GM21526 (cell line): Measurements from ENCODE around the gene MPO.
A peak's percentile ranks its signal among the peaks of the same experiment; 100 is the strongest.

Source experiments
- ATAC-seq: cut with Tn5 transposase; IDR thresholded peaks from one replicate; pipeline ENCODE4 v1.9.1; 2021; ENCODE audit warnings: moderate library complexity; ENCODE audit not compliant: unreplicated experiment, low FRiP score

The MPO gene

GRCh38 chr17:58238147-58238634 lies 42.5 kb downstream of the MPO start, which contains the start of gene LPO:
Gene LPO (plus strand): TSS chr17:58238584. CDS start chr17:58242980, 4,396 bp downstream.
- no peak for ATAC-seq

DNA sequence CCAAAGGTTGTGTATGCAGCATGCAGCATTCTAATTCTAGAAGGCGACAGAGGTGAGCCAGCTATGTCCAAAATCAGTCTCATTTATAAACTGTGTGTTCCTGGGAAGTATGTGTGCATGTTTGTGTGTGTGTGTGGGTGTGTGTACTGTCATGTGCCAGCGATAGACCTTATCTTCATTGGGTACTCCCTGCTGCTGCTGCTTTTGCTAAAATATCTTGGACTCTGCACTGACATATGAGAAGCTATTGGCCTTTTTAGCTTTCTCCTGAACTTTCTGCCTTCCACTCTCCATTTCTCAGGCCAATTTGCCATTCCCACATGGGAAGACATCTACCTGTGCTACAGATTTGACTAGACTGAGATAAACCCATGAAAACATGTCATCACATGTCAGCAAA lies 44.3 kb downstream of the MPO start:
- no peak for ATAC-seq

- no peak for ATAC-seq
These were observed 44.9 kb downstream of the MPO start for GRCh38 chr17:58235821-58236220.

DNA sequence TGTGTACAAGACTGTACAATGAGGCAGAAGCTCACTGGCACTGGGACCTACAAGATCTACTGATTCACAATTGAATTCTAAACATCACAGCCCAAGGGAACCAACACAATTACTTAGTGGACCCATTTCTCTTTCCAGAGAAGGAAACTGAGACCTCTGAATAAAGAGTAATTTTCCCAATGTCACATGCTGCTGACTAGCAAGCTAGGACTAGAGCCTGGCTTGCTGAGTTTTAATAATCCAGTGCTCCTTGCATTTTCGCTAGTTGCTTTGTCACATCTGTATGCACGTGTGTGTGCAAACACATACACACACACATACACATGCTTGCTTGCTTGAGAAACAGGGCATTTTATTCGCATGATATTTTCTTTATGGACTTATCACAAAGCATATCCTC lies 46.2 kb downstream of the MPO start:
- no peak for ATAC-seq

GRCh38 chr17:58233543-58233942 lies 47.2 kb downstream of the MPO start:
- peak; percentile 71 for ATAC-seq

DNA sequence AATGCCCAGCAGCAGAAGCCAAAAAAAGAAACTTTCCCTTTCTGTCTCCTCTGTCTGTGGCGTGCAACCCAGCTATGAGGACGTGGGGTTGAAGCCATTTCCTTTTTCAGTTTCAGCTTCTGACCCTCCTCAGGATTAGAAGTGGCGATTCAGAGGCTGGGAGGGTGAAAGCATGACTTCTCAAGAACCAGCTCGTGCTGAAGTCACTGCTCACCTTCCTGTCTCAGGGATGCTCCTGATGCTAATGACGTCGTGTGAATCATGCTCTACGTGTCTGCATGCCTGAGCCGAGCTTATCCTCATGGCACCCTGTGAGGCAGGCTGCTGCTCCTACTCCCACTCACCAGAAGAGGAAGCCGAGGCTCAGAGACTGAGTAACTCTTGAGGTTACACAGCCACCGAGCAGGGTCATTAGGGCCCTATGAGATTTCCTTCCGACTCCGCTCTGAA lies 48.0 kb downstream of the MPO start:
- ATAC-seq = no peak

DNA sequence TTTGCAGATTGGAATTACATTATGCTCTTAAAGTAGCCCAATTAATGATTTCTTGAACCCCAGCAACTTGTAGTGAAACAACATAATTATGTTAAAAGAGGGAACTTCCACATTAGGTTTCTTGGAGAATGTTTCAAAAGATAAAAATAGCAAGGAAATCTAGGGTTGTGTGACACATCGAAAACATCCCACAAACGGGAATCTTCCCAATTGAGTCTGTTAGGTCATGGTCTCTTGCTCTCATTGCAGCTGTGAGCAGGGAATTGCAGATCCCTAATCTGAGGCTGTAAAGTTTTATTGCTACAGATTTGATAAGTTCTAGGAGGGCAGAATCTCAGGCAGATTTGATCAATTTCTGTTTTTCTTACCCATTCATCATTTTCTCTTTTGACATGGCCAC lies 49.1 kb downstream of the MPO start:
- no peak for ATAC-seq

DNA sequence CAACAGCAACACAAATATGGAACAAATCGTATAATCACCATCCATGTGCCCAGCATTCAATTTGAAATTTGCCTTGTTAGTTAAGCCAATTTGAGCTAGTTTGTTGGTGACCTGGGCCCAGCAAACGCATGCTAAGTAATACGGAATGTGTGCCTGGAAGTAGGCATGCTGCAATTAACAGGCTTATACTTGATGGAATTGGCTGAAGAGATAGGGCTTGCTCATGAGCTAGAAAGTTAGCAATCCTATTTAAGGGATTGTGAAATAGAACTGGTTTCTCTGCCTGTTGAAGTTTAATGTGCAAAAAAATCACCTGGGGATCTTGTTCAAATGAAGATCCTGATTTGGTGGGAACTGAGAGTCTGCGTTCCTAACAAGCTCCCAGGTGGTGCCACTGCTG lies 50.9 kb downstream of the MPO start:
- ATAC-seq = no peak

DNA sequence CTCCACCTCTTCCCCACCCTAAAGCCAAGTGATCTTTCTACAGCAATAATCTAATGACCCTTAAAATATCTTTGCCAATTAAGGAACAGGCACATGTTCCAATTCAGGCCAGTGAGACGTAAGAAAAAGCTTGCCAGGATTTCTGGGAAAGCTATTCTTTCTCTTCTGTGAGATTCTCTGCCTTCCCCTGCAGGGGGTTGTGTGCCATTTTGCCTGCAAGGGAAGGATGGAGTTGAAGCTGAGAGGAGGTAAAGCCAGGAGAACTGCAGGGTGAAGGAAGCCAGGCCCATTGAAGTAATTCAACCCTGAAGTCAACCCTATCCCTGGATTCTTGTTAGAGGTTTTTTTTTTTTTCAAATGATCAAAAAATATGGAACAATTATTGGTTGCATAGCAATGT lies 51.4 kb downstream of the MPO start:
- ATAC-seq = no peak

DNA sequence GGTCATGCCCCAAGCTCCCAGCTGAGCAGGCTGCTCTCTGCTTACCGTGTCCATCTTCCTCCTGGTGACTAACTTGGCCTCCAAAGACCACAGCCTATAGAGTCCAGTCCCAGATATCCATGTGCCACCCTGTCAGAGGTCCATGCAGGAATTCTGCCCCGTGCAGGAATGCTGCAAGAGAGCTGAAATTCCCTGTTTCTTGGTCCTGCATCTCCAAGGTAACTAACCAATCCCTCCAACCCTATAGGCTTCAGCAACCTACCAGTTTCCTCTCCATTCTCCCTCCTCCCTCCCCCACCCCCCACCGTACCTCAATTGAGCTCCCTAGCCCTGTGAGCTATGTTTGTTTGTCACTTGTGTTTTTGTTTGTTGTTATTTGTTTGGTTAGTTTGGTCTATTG lies 52.1 kb downstream of the MPO start:
- ATAC-seq = no peak

DNA sequence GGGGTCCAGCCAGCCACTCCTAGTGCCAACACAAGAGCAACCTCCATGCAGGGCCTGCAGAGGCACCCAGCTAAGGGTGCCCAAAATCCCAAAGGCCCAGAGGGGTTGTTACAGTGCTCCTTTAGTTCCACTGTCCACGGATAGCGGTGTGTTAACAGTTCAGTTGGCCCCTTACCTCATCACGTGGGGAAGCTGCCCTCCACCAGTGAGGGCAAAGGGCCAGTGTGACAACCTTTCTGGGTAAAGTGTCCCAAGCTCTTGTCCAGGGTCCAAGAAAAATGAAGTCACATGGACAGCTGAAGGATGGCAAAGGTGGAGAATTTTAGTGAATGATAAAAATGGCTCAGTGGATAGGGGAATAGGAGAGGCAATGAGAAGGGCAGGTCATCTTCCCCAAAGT lies 53.0 kb downstream of the MPO start:
- ATAC-seq = no peak

GRCh38 chr17:58224315-58224714 lies 56.4 kb downstream of the MPO start:
- ATAC-seq = no peak
